Inflammatory macrophage (primary cell): Measurements from ENCODE around the gene EVPL.
"Not testable (repeated sequence)": the region's sequence is repeated elsewhere in the genome, so short reads cannot be mapped to it uniquely, and the experiment has no call there.

Experiments
- DNase-seq, 2 donors: peaks; one replicate each; pipeline ENCODE4 v3.0.0-alpha.2; 2020 to 2022
- total RNA-seq, 18 experiments: gene quantifications; one replicate each; lab custom pipeline; 2026; ENCODE audit warnings: mixed read lengths in 6 of 18, inconsistent platforms in 2 of 18; lab: John Stamatoyannopoulos, UW

Gene EVPL
- 0 to 0.31 (median 0.06) reads per million in 18 experiments for total RNA-seq

- peak; percentile 43 to 79 for DNase-seq
Observed at GRCh38 chr17:76027159-76027839, at the start of gene EVPL. TSS of gene EVPL (minus strand) at chr17:76027306. CDS start at chr17:76027198, 108 bp downstream.

- no peak for DNase-seq
Observed at GRCh38 chr17:76076146-76076764, 49.1 kb upstream of the EVPL start.

- peak; percentile 16 to 34 for DNase-seq
Observed at GRCh38 chr17:76075364-76076145, 48.4 kb upstream of the EVPL start.

- no peak for DNase-seq
Observed at GRCh38 chr17:76074390-76075363, 47.6 kb upstream of the EVPL start, which contains the start of gene GALR2. TSS of gene GALR2 (plus strand) at chr17:76074781. CDS start at chr17:76074884, 103 bp downstream.

- DNase-seq, result peak; percentile 87 to 94
Observed at GRCh38 chr17:76072148-76072858, 45.2 kb upstream of the EVPL start, which contains the start of gene SRP68. TSS of gene SRP68 (minus strand) at chr17:76072517. CDS start at chr17:76072491, 26 bp downstream.

GRCh38 chr17:76071531-76072147, 44.5 kb upstream of the EVPL start:
- DNase-seq, result no peak

GRCh38 chr17:76065775-76066174, 38.7 kb upstream of the EVPL start:
- no peak for DNase-seq

- no peak for DNase-seq
Observed at GRCh38 chr17:76063875-76064546, 36.9 kb upstream of the EVPL start.

GRCh38 chr17:76058264-76058663, 31.2 kb upstream of the EVPL start:
- DNase-seq, result not testable (repeated sequence)

- no peak for DNase-seq
Observed at GRCh38 chr17:76056882-76057281, 29.8 kb upstream of the EVPL start.

- no peak for DNase-seq
Observed at GRCh38 chr17:76054112-76054476, 27.0 kb upstream of the EVPL start.

- DNase-seq, result peak; percentile 43 to 64
Observed at GRCh38 chr17:76053246-76054111, 26.4 kb upstream of the EVPL start.

GRCh38 chr17:76051561-76051960, 24.5 kb upstream of the EVPL start:
- no peak for DNase-seq

- no peak for DNase-seq
Observed at GRCh38 chr17:76050538-76051467, 23.7 kb upstream of the EVPL start.

- DNase-seq, result peak in 1 of 2 donors; percentile 17
Observed at GRCh38 chr17:76049836-76050537, 22.9 kb upstream of the EVPL start.

- DNase-seq, result no peak
Observed at GRCh38 chr17:76049239-76049638, 22.1 kb upstream of the EVPL start.

- no peak for DNase-seq
Observed at GRCh38 chr17:76048711-76049110, 21.6 kb upstream of the EVPL start.
